ENCODE results near the gene DEFB125. TPM values are rescaled to one million over a fixed set of nuclear protein-coding genes. Genes with fewer than 3 reads are reported as not detected.
"Not testable (repeated sequence)": the region's sequence is repeated elsewhere in the genome, so short reads cannot be mapped to it uniquely, and the experiment has no call there.

DEFB125 gene
- total RNA-seq, 1 donor from 2014 or later: not detected

DNA sequence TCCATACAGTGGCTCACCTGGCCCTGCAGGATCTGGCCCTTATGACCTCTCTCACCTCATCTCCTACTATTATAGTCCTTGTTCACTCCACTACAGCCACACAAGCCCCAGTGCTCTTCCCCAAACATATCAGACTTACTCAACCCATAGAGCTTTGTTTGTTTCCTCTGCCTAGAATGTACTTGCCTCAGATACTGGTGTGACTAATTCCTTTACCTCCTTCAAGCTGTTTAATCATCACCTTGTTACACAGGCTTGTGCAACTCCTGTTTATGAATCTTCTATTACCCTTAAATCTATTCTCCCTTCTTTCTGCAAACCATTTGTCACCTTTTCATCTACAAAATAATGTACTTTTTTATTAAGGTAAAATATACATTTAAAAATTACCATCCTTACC is 3.2 kb downstream of the DEFB125 start:
- Mint-ChIP-seq H3K36me3 (no peaks in the 10 kb centered on the region), H3K4me3 (no peak overlapping the region), H3K27me3 (ENCODE audit: low read depth) (no peaks in the 10 kb centered on the region), H3K9me3 (peaks cover 51% of the 10 kb centered on the region), H3K4me1 (no peaks in the 10 kb centered on the region), H3K27ac (no peak overlapping the region)
- TF ChIP-seq, protein P1, sequence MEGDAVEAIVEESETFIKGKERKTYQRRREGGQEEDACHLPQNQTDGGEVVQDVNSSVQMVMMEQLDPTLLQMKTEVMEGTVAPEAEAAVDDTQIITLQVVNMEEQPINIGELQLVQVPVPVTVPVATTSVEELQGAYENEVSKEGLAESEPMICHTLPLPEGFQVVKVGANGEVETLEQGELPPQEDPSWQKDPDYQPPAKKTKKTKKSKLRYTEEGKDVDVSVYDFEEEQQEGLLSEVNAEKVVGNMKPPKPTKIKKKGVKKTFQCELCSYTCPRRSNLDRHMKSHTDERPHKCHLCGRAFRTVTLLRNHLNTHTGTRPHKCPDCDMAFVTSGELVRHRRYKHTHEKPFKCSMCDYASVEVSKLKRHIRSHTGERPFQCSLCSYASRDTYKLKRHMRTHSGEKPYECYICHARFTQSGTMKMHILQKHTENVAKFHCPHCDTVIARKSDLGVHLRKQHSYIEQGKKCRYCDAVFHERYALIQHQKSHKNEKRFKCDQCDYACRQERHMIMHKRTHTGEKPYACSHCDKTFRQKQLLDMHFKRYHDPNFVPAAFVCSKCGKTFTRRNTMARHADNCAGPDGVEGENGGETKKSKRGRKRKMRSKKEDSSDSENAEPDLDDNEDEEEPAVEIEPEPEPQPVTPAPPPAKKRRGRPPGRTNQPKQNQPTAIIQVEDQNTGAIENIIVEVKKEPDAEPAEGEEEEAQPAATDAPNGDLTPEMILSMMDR (IDR thresholded peaks at IDR 0.05; ENCODE audit: unreplicated experiment): no peak
- DNase-seq (ENCODE audit: low spot score in 2 of 2, unreplicated experiment in 2 of 2): no peak

DNA sequence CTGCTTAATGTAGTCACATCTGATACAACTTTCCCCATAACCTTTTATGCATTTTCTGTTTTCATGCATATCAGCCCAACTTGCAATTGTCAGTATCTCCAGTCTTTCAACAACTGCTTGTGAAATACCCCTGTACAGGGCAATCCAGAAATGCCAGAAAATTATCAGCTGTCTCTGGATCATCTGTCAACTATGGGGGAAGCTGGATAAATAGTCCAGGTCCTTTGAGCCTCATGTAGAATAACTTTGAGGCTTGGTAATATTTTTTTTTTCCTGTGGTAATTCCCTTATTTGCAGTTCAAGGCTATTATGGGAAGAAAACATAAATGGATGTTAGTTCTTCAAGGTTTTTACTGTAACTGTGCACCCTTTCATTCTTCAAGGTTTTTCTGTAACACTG is 6.2 kb downstream of the DEFB125 start:
- TF ChIP-seq, protein P1 (IDR thresholded peaks at IDR 0.05; ENCODE audit: unreplicated experiment): no peak
- no peak for DNase-seq (ENCODE audit: low spot score in 2 of 2, unreplicated experiment in 2 of 2)
- no peaks in the 10 kb centered on the region for H3K27me3 Mint-ChIP-seq (ENCODE audit: low read depth)
- H3K36me3 Mint-ChIP-seq: no peaks in the 10 kb centered on the region
- H3K4me3 Mint-ChIP-seq: no peak overlapping the region
- no peak overlapping the region for H3K27ac Mint-ChIP-seq
- no peaks in the 10 kb centered on the region for H3K4me1 Mint-ChIP-seq
- peaks cover 60% of the 10 kb centered on the region for H3K9me3 Mint-ChIP-seq

DNA sequence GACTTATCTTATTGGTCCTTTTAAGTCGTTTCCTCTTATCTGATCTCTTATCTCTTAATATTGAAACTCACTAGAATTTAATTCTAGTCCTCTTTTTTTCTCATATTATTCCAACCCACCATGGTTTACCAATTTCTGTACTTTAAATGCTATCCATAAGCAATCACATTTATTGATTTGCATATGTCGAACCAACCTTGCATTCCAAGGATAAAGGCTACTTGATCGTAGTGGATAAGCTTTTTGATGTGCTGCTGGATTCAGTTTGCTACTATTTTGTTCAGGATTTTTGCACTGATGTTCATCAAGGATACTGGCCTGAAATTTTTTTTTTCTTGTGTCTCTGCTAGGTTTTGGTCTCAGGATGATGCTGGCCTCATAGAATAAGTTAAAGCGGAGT is 7.7 kb downstream of the DEFB125 start:
- Mint-ChIP-seq H3K27me3 (ENCODE audit: low read depth) (no peaks in the 10 kb centered on the region), H3K27ac (no peak overlapping the region), H3K4me1 (no peaks in the 10 kb centered on the region), H3K9me3 (peaks cover 67% of the 10 kb centered on the region), H3K4me3 (no peak overlapping the region), H3K36me3 (no peaks in the 10 kb centered on the region)
- DNase-seq (ENCODE audit: low spot score in 2 of 2, unreplicated experiment in 2 of 2): no peak
- TF ChIP-seq, protein P1 (IDR thresholded peaks at IDR 0.05; ENCODE audit: unreplicated experiment): no peak

DNA sequence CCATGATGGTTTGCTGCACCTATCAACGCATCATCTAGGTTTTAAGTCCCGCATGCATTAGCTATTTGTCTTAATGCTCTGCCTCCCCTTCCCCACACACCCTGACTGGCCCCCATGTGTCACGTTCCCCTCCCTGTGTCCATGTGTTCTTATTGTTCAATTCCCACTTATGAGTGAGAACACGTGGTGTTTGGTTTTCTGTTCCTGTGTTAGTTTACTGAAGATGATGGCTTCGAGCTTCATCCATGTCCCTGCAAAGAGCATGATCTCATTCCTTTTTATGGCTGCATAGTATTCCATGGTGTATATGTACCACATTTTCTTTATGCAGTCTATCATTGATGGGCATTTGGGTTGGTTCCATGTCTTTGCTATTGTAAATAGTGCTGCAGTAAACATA is 10.2 kb downstream of the DEFB125 start:
- not testable (repeated sequence) for H3K36me3 Mint-ChIP-seq; H3K27me3 Mint-ChIP-seq (ENCODE audit: low read depth); H3K4me1 Mint-ChIP-seq; H3K27ac Mint-ChIP-seq; DNase-seq (ENCODE audit: low spot score in 2 of 2, unreplicated experiment in 2 of 2); H3K4me3 Mint-ChIP-seq
- peaks cover 60% of the 10 kb centered on the region for H3K9me3 Mint-ChIP-seq

DNA sequence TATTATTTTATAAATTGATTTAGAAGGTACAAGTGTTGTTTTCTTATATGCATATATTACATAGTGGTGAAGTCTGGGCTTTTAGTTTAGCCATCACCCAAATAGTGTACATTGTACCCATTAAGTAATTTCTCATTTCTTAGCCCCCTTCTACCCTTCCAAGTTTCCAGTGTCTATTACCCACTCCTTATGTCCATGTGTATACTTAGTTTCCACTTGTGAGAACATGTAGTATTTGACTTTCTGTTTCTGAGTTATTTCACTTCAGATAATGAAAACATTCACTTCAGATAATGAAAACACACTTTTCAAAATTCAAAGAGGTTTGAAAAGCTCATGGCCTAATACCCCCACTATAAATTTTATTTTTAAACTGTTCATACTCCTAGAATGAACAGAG is 14.5 kb downstream of the DEFB125 start:
- Mint-ChIP-seq H3K9me3 (peaks cover 54% of the 10 kb centered on the region), H3K4me3 (no peak overlapping the region), H3K4me1 (no peaks in the 10 kb centered on the region), H3K27me3 (ENCODE audit: low read depth) (no peaks in the 10 kb centered on the region), H3K27ac (no peak overlapping the region), H3K36me3 (no peaks in the 10 kb centered on the region)
- no peak for DNase-seq (ENCODE audit: low spot score in 2 of 2, unreplicated experiment in 2 of 2)
- TF ChIP-seq, protein P1 (IDR thresholded peaks at IDR 0.05; ENCODE audit: unreplicated experiment): no peak

DNA sequence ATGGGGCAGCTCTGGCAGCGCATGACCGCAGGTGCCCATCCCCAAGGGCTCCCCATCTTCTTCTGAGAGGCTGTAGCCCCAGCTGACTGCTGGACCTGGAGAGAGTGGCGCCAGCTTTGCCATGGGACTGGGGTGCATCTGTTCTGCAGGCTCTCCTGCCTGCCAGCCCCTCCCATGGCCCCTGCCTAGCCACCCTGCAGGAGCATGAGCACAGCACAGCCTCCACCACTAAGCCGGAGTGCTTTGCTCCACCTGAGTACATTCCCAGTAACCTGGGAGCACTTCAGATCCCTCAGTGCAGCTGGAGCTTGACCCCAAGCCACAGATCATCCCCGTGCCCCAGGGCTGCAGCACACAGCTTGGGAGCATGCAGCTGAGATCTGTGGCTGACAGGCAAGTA is 16.0 kb downstream of the DEFB125 start:
- H3K27ac Mint-ChIP-seq: no peak overlapping the region
- peaks cover 2% of the 10 kb centered on the region for H3K27me3 Mint-ChIP-seq (ENCODE audit: low read depth)
- H3K4me1 Mint-ChIP-seq: no peaks in the 10 kb centered on the region
- peaks cover 59% of the 10 kb centered on the region for H3K9me3 Mint-ChIP-seq
- DNase-seq (ENCODE audit: low spot score in 2 of 2, unreplicated experiment in 2 of 2): no peak
- H3K4me3 Mint-ChIP-seq: no peak overlapping the region
- H3K36me3 Mint-ChIP-seq: no peaks in the 10 kb centered on the region
- TF ChIP-seq, protein P1 (IDR thresholded peaks at IDR 0.05; ENCODE audit: unreplicated experiment): no peak

Measured in mesothelial cell of epicardium (in vitro differentiated cells).